Fibroblast of lung (primary cell): ENCODE measurements around the gene NEDD4L. TPM values are rescaled to one million over a fixed set of nuclear protein-coding genes. Genes with fewer than 3 reads are reported as not detected.

Experiments
- DNase-seq, 2 donors: peaks; one replicate each; pipeline versions ENCODE4 v3.0.0 to v3.0.0-alpha.2; 2010; ENCODE audit warnings: low read depth in 2 of 2
- H2AFZ ChIP-seq: 2 replicates; pipeline ENCODE4 v1.5.1; 2012; ENCODE audit warnings: low read length, control low read depth, inconsistent platforms
- H3K27ac ChIP-seq: 2 replicates; pipeline ENCODE4 v1.5.1; 2011; ENCODE audit warnings: low read length, control low read depth; ENCODE audit not compliant: insufficient read depth
- H3K27me3 ChIP-seq: 2 replicates; pipeline ENCODE4 v1.5.1; 2011; ENCODE audit warnings: mild to moderate bottlenecking, low read length; ENCODE audit not compliant: control insufficient read depth, insufficient read depth
- H3K36me3 ChIP-seq: 2 replicates; pipeline ENCODE4 v1.5.1; 2011; ENCODE audit warnings: low read length; ENCODE audit not compliant: control insufficient read depth, insufficient read depth
- H3K4me1 ChIP-seq: 2 replicates; pipeline ENCODE4 v1.5.1; 2011; ENCODE audit warnings: low read length; ENCODE audit not compliant: control insufficient read depth, insufficient read depth; ENCODE audit errors: extremely low read depth
- H3K4me2 ChIP-seq: 2 replicates; pipeline ENCODE4 v1.5.1; 2011; ENCODE audit warnings: low read length, control low read depth; ENCODE audit not compliant: insufficient read depth; ENCODE audit errors: extremely low read depth
- H3K4me3 ChIP-seq, 4 experiments: fragments of 200-600 bp in 1 of 4; sonication (generic) in 1 of 4; replicated peaks in 1 of 4; 2 replicates each; pipeline ENCODE4 v1.5.1; 2011 to 2016; ENCODE audit warnings: low read length in 4 of 4, low read depth in 3 of 4, mild to moderate bottlenecking in 3 of 4, control low read depth in 2 of 4, inconsistent platforms in 1 of 4, mixed read lengths in 1 of 4; ENCODE audit not compliant: insufficient read depth in 1 of 4; ENCODE audit errors: control extremely low read depth in 1 of 4
- H3K79me2 ChIP-seq: 2 replicates; pipeline ENCODE4 v1.5.1; 2012; ENCODE audit warnings: mild to moderate bottlenecking, low read length, inconsistent platforms; ENCODE audit not compliant: control insufficient read depth, insufficient read depth
- H3K9ac ChIP-seq: 2 replicates; pipeline ENCODE4 v1.5.1; 2011; ENCODE audit warnings: mild to moderate bottlenecking, low read length, control low read depth; ENCODE audit not compliant: insufficient read depth
- H3K9me3 ChIP-seq: 2 replicates; pipeline ENCODE4 v1.5.1; 2012; ENCODE audit warnings: low read depth, low read length; ENCODE audit not compliant: control insufficient read depth, insufficient read depth
- H4K20me1 ChIP-seq: 2 replicates; pipeline ENCODE4 v1.5.1; 2011; ENCODE audit warnings: low read length; ENCODE audit not compliant: control insufficient read depth, insufficient read depth; ENCODE audit errors: extremely low read depth
- EZH2 ChIP-seq: IDR thresholded peaks from 2 replicates; pipeline ENCODE4 v1.5.1; 2012; ENCODE audit warnings: low read length, control low read depth, mild to moderate bottlenecking; ENCODE audit errors: missing control alignments
- polyA plus RNA-seq, 2 donors: library from polyadenylated mRNA; depleted of rRNA in 1 of 2; stranded (reverse) in 1 of 2; unstranded in 1 of 2; fragments of >200 nt; gene quantifications; 2 replicates each; pipeline ENCODE4 v1.2.1, GENCODE V29; 2011 to 2012; ENCODE audit warnings: missing spikeins in 1 of 2
- total RNA-seq: library from RNA; depleted of rRNA; stranded (reverse); fragments of >200 nt; gene quantifications from 2 replicates; pipeline ENCODE4 v1.2.1, GENCODE V29; 2014
- TF ChIP-seq, protein P1 (sequence below), 2 donors: IDR thresholded peaks in 1 of 2; conservative IDR thresholded peaks in 1 of 2; 1 replicate in 1 of 2; 2 replicates in 1 of 2; pipeline ENCODE4 v1.5.1; 2011 to 2012; ENCODE audit warnings: low read length in 2 of 2, control low read depth in 1 of 2, inconsistent platforms in 1 of 2, low read depth in 1 of 2, mild to moderate bottlenecking in 1 of 2

The NEDD4L gene
- total and polyA plus RNA-seq, 2 donors (not counting 1 experiment from before 2014, with no cell fraction given): 5.5 to 18.7 TPM

DNA sequence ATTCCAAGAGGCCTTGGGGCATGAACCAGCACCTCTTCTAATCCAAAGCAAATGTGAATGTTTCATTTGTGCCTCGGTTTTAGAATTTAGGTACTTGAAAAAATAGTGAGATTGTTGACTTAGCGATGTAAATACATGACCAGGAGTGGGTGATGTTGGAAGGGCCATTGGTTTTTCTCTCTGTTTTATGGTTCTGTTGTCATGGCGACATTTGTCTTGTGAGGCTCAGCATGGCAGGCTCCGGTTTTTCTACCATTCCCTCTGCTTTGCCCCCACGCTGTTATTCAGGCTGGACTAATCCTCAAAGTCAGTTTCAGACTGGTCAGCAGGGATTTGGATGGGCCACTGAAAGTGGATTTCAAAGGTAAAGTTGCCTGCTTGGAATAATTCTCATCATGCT is 329.5 kb downstream of the NEDD4L start:
- Histone ChIP-seq H3K27ac (no peak overlapping the region), H3K4me2 (no peak overlapping the region), H3K9me3 (no peaks in the 10 kb centered on the region), H3K36me3 (no peaks in the 10 kb centered on the region), H3K4me3 (no peak overlapping the region), H3K79me2 (no peaks in the 10 kb centered on the region), H3K9ac (no peak overlapping the region), H3K27me3 (no peaks in the 10 kb centered on the region), H3K4me1 (no peaks in the 10 kb centered on the region), H2AFZ (no peak overlapping the region), H4K20me1 (no peaks in the 10 kb centered on the region)
- no peak for DNase-seq
- no peak for TF ChIP-seq EZH2
- TF ChIP-seq, protein P1, sequence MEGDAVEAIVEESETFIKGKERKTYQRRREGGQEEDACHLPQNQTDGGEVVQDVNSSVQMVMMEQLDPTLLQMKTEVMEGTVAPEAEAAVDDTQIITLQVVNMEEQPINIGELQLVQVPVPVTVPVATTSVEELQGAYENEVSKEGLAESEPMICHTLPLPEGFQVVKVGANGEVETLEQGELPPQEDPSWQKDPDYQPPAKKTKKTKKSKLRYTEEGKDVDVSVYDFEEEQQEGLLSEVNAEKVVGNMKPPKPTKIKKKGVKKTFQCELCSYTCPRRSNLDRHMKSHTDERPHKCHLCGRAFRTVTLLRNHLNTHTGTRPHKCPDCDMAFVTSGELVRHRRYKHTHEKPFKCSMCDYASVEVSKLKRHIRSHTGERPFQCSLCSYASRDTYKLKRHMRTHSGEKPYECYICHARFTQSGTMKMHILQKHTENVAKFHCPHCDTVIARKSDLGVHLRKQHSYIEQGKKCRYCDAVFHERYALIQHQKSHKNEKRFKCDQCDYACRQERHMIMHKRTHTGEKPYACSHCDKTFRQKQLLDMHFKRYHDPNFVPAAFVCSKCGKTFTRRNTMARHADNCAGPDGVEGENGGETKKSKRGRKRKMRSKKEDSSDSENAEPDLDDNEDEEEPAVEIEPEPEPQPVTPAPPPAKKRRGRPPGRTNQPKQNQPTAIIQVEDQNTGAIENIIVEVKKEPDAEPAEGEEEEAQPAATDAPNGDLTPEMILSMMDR (conservative IDR thresholded peaks at IDR 0.05 in 1 of 2, IDR thresholded peaks at IDR 0.05 in 1 of 2; ENCODE audit: low read depth in 1 of 2, low read length in 2 of 2): no peak

DNA sequence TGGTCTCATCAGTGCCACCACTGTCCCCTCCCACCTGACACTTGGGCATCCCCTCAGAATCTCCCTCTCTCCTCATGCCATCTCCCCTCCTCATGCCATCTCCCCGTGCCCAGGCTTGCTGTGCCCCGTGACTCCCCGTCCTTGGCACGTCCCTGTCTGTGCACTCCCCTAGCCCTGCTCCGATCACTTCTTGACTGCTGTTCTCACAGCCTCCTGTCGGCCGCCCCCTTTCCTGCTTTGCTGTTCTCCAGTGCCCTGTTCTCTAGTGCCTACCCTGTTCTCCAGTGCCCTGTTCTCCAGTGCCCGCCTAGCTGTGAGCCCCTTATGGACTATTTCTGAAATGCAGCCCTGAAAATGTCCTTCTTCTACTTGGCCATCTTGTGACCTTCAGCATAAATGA is 331.0 kb downstream of the NEDD4L start:
- Histone ChIP-seq H3K27ac (no peak overlapping the region), H3K4me2 (no peak overlapping the region), H3K4me1 (no peaks in the 10 kb centered on the region), H3K4me3 (no peak overlapping the region), H4K20me1 (no peaks in the 10 kb centered on the region), H3K36me3 (no peaks in the 10 kb centered on the region), H3K9ac (no peak overlapping the region), H3K9me3 (no peaks in the 10 kb centered on the region), H3K27me3 (no peaks in the 10 kb centered on the region), H2AFZ (no peak overlapping the region), H3K79me2 (no peaks in the 10 kb centered on the region)
- DNase-seq: no peak
- TF ChIP-seq, protein P1 (conservative IDR thresholded peaks at IDR 0.05 in 1 of 2, IDR thresholded peaks at IDR 0.05 in 1 of 2; ENCODE audit: low read depth in 1 of 2, low read length in 2 of 2): no peak
- no peak for TF ChIP-seq EZH2

DNA sequence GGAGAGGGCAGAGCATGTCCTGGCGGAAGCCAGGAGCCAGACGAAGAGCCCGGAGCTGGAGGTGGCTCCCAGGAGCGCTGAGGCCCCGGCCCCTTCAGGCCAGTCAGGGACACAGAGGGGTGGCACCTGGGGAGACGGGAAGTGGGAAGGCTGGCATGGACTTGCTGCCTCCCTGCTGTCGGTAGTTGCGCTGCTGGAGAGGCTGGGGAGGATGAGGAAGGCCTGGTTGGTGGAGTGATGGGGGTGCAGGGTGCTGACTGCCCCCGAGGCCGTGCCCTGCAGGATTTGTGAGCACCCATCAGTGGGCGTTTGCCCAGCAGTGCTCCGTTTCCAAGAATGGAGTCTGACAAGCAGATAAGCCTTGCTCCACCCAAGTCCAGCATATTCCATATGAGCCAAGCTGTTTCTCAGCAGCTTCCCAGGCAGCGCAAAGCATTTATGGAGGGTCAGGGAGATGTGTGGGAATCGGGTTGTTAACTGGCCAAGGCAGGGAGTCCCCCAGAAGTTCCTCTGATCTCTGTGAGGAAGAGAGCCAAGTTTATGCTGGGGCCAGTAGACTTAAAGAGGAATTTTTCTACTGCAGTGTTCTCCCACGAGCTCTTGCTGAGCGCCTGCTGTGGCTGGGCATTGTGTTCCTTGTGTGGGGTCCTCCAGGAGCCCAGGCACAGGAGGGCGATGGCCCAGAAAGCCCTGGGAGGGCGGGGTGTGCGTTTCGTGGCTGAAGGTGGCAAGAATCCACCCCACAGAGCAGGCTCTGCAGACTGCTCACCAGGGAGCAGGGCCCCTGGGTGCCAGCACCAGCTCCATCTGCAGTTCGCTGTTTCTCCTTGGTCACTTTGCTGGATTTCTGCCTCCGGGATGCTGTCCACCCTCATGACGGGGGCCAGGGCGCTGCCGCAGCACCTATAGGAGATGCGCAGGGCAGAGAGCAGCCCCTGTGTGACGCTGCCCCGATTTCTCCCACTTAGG is 334.7 kb downstream of the NEDD4L start:
- Histone ChIP-seq H3K9ac (no peak overlapping the region), H3K4me1 (no peaks in the 10 kb centered on the region), H3K79me2 (no peaks in the 10 kb centered on the region), H3K9me3 (no peaks in the 10 kb centered on the region), H3K27me3 (no peaks in the 10 kb centered on the region), H3K4me2 (no peak overlapping the region), H3K27ac (no peak overlapping the region), H2AFZ (no peak overlapping the region), H3K4me3 (no peak overlapping the region), H3K36me3 (no peaks in the 10 kb centered on the region), H4K20me1 (no peaks in the 10 kb centered on the region)
- DNase-seq: no peak
- TF ChIP-seq EZH2: no peak
